ENCODE measurements around the gene PLCG1.
"Not testable (repeated sequence)": the region's sequence is repeated elsewhere in the genome, so short reads cannot be mapped to it uniquely, and the experiment has no call there.

The PLCG1 gene

GRCh38 chr20:41124451-41125094 is 12.8 kb upstream of the PLCG1 start:
- DNase-seq (ENCODE audit: low spot score), result no peak

GRCh38 chr20:41125530-41126457 is 11.5 kb upstream of the PLCG1 start:
- DNase-seq (ENCODE audit: low spot score), result no peak

GRCh38 chr20:41126719-41127118 is 10.6 kb upstream of the PLCG1 start:
- no peak for DNase-seq (ENCODE audit: low spot score)

- not testable (repeated sequence) for DNase-seq (ENCODE audit: low spot score)
These were observed 9.0 kb upstream of the PLCG1 start for GRCh38 chr20:41128317-41128716.

GRCh38 chr20:41131594-41132387 is 5.6 kb upstream of the PLCG1 start:
- no peak for DNase-seq (ENCODE audit: low spot score)

GRCh38 chr20:41132388-41132775 is 5.0 kb upstream of the PLCG1 start:
- not testable (repeated sequence) for DNase-seq (ENCODE audit: low spot score)

GRCh38 chr20:41133709-41134361 is 3.5 kb upstream of the PLCG1 start:
- peak; percentile 86 for DNase-seq (ENCODE audit: low spot score)

GRCh38 chr20:41134362-41135186 is 2.8 kb upstream of the PLCG1 start:
- no peak for DNase-seq (ENCODE audit: low spot score)

GRCh38 chr20:41135187-41135887 is 2.0 kb upstream of the PLCG1 start:
- DNase-seq (ENCODE audit: low spot score), result peak; percentile 72

GRCh38 chr20:41135888-41136679 is 1.3 kb upstream of the PLCG1 start:
- DNase-seq (ENCODE audit: low spot score), result no peak

GRCh38 chr20:41137614-41138474 is 501 bp downstream of the PLCG1 start:
- DNase-seq (ENCODE audit: low spot score), result peak; percentile 54

- no peak for DNase-seq (ENCODE audit: low spot score)
These were observed 1.3 kb downstream of the PLCG1 start for GRCh38 chr20:41138475-41139226.

- no peak for DNase-seq (ENCODE audit: low spot score)
These were observed 2.1 kb downstream of the PLCG1 start for GRCh38 chr20:41139227-41140093.

- DNase-seq (ENCODE audit: low spot score), result no peak
These were observed 3.1 kb downstream of the PLCG1 start for GRCh38 chr20:41140226-41141133.

GRCh38 chr20:41141153-41141815 is 3.9 kb downstream of the PLCG1 start:
- DNase-seq (ENCODE audit: low spot score), result peak; percentile 67
